ENCODE data around the gene CCDC97. TPM values are rescaled to one million over a fixed set of nuclear protein-coding genes. Genes with fewer than 3 reads are reported as not detected.

CCDC97 gene
- total and polyA plus RNA-seq, 7 donors = 8.7 to 23.1 (median 11.3) TPM

- no peak for TF ChIP-seq POLR2A (IDR thresholded peaks at IDR 0.05)
- TF ChIP-seq CTCF (IDR thresholded peaks at IDR 0.05) = no peak
- TF ChIP-seq POLR2AphosphoS5 (IDR thresholded peaks at IDR 0.05) = peak in 1 of 4 donors; percentile 4
- Histone ChIP-seq H3K9me3 (no peaks in the 10 kb centered on the region), H3K27ac (peak overlapping the region; percentile 66 to 79 (median 78)), H3K4me3 (no peak overlapping the region), H3K27me3 (no peaks in the 10 kb centered on the region), H3K36me3 (peaks cover 37 to 77% (median 61%) of the 10 kb centered on the region in 4 donors), H3K4me1 (peaks cover 0 to 44% (median 40%) of the 10 kb centered on the region in 4 donors)
- intact Hi-C loops (cut with DNase I) = no loop called here
- WGBS, 2 donors = 65 to 69% methylated on average over 7 of the region's 7 CpGs
- peak; percentile 63 for DNase-seq
Observed at GRCh38 chr19:41297628-41298347, 12.2 kb upstream of the CCDC97 start.

GRCh38 chr19:41298348-41298964 is 11.5 kb upstream of the CCDC97 start:
- H3K9me3 ChIP-seq = no peaks in the 10 kb centered on the region
- DNase-seq = peak; percentile 87
- H3K4me3 ChIP-seq = no peak overlapping the region
- TF ChIP-seq POLR2AphosphoS5 (IDR thresholded peaks at IDR 0.05) (peak in 3 of 4 donors; percentile 25 to 69 (median 49)), EP300 (IDR thresholded peaks at IDR 0.05) (no peak)
- H3K4me1 ChIP-seq = peaks cover 0 to 44% (median 40%) of the 10 kb centered on the region in 4 donors
- peaks cover 36 to 77% (median 59%) of the 10 kb centered on the region in 4 donors for H3K36me3 ChIP-seq
- peak overlapping the region; percentile 66 to 79 (median 78) for H3K27ac ChIP-seq
- no peaks in the 10 kb centered on the region for H3K27me3 ChIP-seq
- intact Hi-C loops (cut with DNase I) = no loop called here
- 39 to 44% methylated on average over 4 of the region's 4 CpGs for WGBS, 2 donors

- H3K4me1 ChIP-seq = peaks cover 0 to 44% (median 40%) of the 10 kb centered on the region in 4 donors
- TF ChIP-seq POLR2AphosphoS5 (IDR thresholded peaks at IDR 0.05) (peak in 2 of 4 donors; percentile 26 to 56), CTCF (IDR thresholded peaks at IDR 0.05) (no peak), EP300 (IDR thresholded peaks at IDR 0.05) (peak in 1 of 4 donors; percentile 41), POLR2A (IDR thresholded peaks at IDR 0.05) (no peak)
- no peaks in the 10 kb centered on the region for H3K27me3 ChIP-seq
- no peak overlapping the region for H3K4me3 ChIP-seq
- peaks cover 36 to 77% (median 59%) of the 10 kb centered on the region in 4 donors for H3K36me3 ChIP-seq
- peak; percentile 83 for DNase-seq
- H3K27ac ChIP-seq = peak overlapping the region; percentile 66 to 79 (median 78)
- intact Hi-C loops (cut with DNase I) = no loop called here
- no peaks in the 10 kb centered on the region for H3K9me3 ChIP-seq
- WGBS, 2 donors = 65 to 74% methylated on average over 10 of the region's 10 CpGs
Observed at GRCh38 chr19:41299046-41299754, 10.8 kb upstream of the CCDC97 start.

GRCh38 chr19:41299755-41300089 is 10.2 kb upstream of the CCDC97 start:
- peaks cover 34 to 77% (median 59%) of the 10 kb centered on the region in 4 donors for H3K36me3 ChIP-seq

GRCh38 chr19:41300555-41300954 is 9.4 kb upstream of the CCDC97 start:
- DNase-seq = peak; percentile 27
- Histone ChIP-seq H3K27me3 (no peaks in the 10 kb centered on the region), H3K36me3 (peaks cover 34 to 77% (median 59%) of the 10 kb centered on the region in 4 donors), H3K9me3 (no peaks in the 10 kb centered on the region), H3K4me3 (no peak overlapping the region), H3K4me1 (peaks cover 0 to 49% (median 43%) of the 10 kb centered on the region in 4 donors), H3K27ac (peak overlapping the region; percentile 66 to 79 (median 78))
- no peak for TF ChIP-seq POLR2AphosphoS5 (IDR thresholded peaks at IDR 0.05)
- no peak for TF ChIP-seq CTCF (IDR thresholded peaks at IDR 0.05)
- no peak for TF ChIP-seq POLR2A (IDR thresholded peaks at IDR 0.05)
- TF ChIP-seq EP300 (IDR thresholded peaks at IDR 0.05) = no peak
- intact Hi-C loops (cut with DNase I) = no loop called here
- 78 to 92% methylated on average over 6 of the region's 6 CpGs for WGBS, 2 donors

More at GRCh38 chr19:41299755-41300089, 10.2 kb upstream of the CCDC97 start:
- DNase-seq = peak; percentile 87
- peak overlapping the region; percentile 66 to 79 (median 78) for H3K27ac ChIP-seq
- no peaks in the 10 kb centered on the region for H3K9me3 ChIP-seq
- WGBS, 2 donors = 37 to 43% methylated on average over 4 of the region's 4 CpGs
- TF ChIP-seq POLR2AphosphoS5 (IDR thresholded peaks at IDR 0.05) (peak in 2 of 4 donors; percentile 31 to 33), EP300 (IDR thresholded peaks at IDR 0.05) (no peak)
- H3K4me1 ChIP-seq = peaks cover 0 to 44% (median 42%) of the 10 kb centered on the region in 4 donors
- intact Hi-C loops (cut with DNase I) = no loop called here
- H3K4me3 ChIP-seq = no peak overlapping the region
- no peaks in the 10 kb centered on the region for H3K27me3 ChIP-seq

Data from sigmoid colon (tissue), 7 donors.